C4-2B (cell line): Measurements from ENCODE around the gene TTC13.

Source experiments
- H3K27ac ChIP-seq: fragments of 450-650 bp; 2 replicates; pipeline ENCODE4 v1.5.1; 2017
- CTCF ChIP-seq: fragments of 450-650 bp; conservative IDR thresholded peaks from 2 replicates; pipeline ENCODE4 v1.5.1; 2017; ENCODE audit warnings: mild to moderate bottlenecking
- ZFX ChIP-seq: fragments of 450-650 bp; IDR thresholded peaks from 2 replicates; pipeline ENCODE4 v1.6.1; 2017

The TTC13 gene

GRCh38 chr1:230867101-230867902 is 111.4 kb downstream of the TTC13 start:
- TF ChIP-seq CTCF (no peak), ZFX (no peak)
- peak overlapping the region; percentile 75 for H3K27ac ChIP-seq

GRCh38 chr1:230866171-230867070 is 112.2 kb downstream of the TTC13 start:
- no peak for TF ChIP-seq ZFX
- TF ChIP-seq CTCF = no peak
- no peak overlapping the region for H3K27ac ChIP-seq

GRCh38 chr1:230865062-230865817 is 113.4 kb downstream of the TTC13 start:
- TF ChIP-seq CTCF (no peak), ZFX (no peak)

GRCh38 chr1:230864441-230864840 is 114.2 kb downstream of the TTC13 start:
- TF ChIP-seq ZFX = no peak
- TF ChIP-seq CTCF = no peak

More at GRCh38 chr1:230865062-230865817, 113.4 kb downstream of the TTC13 start:
- no peak overlapping the region for H3K27ac ChIP-seq

GRCh38 chr1:230863449-230863848 is 115.2 kb downstream of the TTC13 start:
- peak overlapping the region; percentile 32 for H3K27ac ChIP-seq
- TF ChIP-seq CTCF (no peak), ZFX (peak; percentile 41; the same call in 1 of the 2 replicates)

More at GRCh38 chr1:230864441-230864840, 114.2 kb downstream of the TTC13 start:
- peak overlapping the region; percentile 26 for H3K27ac ChIP-seq

GRCh38 chr1:230861970-230862595 is 116.6 kb downstream of the TTC13 start:
- no peak overlapping the region for H3K27ac ChIP-seq
- no peak for TF ChIP-seq CTCF
- TF ChIP-seq ZFX = no peak
